K562 (cell line): ENCODE measurements around the gene GRPEL2. TPM values are rescaled to one million over a fixed set of nuclear protein-coding genes. Genes with fewer than 3 reads are reported as not detected.

Source experiments
- ATAC-seq: fragments of 200-7000 bp; cut with Tn5 transposase; 3 replicates; pipeline ENCODE4 v1.9.1; 2020; ENCODE audit warnings: moderate library complexity
- BruUV-seq: library from RNA; stranded (reverse); fragments of 400-500 nt; replicated peaks from 2 replicates; lab custom pipeline; 2021; lab: Mats Ljungman, UMichigan
- CTCF ChIA-PET: fragments of 300-600 bp; formaldehyde crosslinking; extraction: SDS; loops from one replicate; lab custom pipeline; 2021; ENCODE audit warnings: low intra/inter-chr PET ratio; lab: Yijun Ruan, JAX
- POLR2A ChIA-PET: fragments of 300-600, 350-650 bp; sonication (Branson Sonifier 250); formaldehyde crosslinking; extraction: SDS; loops from one replicate; lab custom pipeline; 2021; ENCODE audit warnings: antibody characterized with exemption, inconsistent platforms; lab: Yijun Ruan, JAX
- DNase-seq, 4 experiments: peaks; one replicate each; pipeline versions ENCODE4 v3.0.0 to v3.0.0-alpha.2; 2011 to 2018; ENCODE audit warnings: low spot score in 3 of 4, mixed read lengths in 3 of 4; ENCODE audit errors: extremely low read depth in 1 of 4
- FAIRE-seq: peaks from 2 replicates; lab custom pipeline; 2011; peaks lifted over from hg19 to GRCh38; lab: Jason Lieb, UNC
- H2AFZ ChIP-seq: 2 replicates; pipeline ENCODE4 v1.6.0; 2011; ENCODE audit warnings: low read depth, low read length, control low read depth, inconsistent platforms
- H3K27ac ChIP-seq: fragments of 200-600 bp; 3 replicates; pipeline ENCODE4 v1.8.0; 2011; ENCODE audit warnings: low read depth, mild to moderate bottlenecking, control low read depth, inconsistent platforms, low read length, moderate library complexity, mixed read lengths; ENCODE audit errors: extremely low read depth
- H3K27me3 ChIP-seq, 2 experiments: fragments of 300-600 bp in 1 of 2; 2 replicates in 1 of 2; 3 replicates in 1 of 2; pipeline versions ENCODE4 v1.6.0 to v1.8.0; 2011; ENCODE audit warnings: inconsistent platforms in 2 of 2, low read length in 2 of 2, mild to moderate bottlenecking in 1 of 2, mixed read lengths in 1 of 2, moderate library complexity in 1 of 2; ENCODE audit not compliant: control insufficient read depth in 2 of 2, insufficient read depth in 2 of 2
- H3K36me3 ChIP-seq: fragments of 300-600 bp; 3 replicates; pipeline ENCODE4 v1.8.0; 2011; ENCODE audit warnings: mild to moderate bottlenecking, low read length, inconsistent platforms; ENCODE audit not compliant: control insufficient read depth, insufficient read depth
- H3K4me1 ChIP-seq, 2 experiments: fragments of 200-600 bp in 1 of 2; replicated peaks in 1 of 2; 2 replicates in 1 of 2; 3 replicates in 1 of 2; pipeline versions ENCODE4 v1.5.1 to v1.8.0; 2011; ENCODE audit warnings: inconsistent platforms in 2 of 2, low read length in 2 of 2, mild to moderate bottlenecking in 1 of 2, mixed read lengths in 1 of 2, moderate library complexity in 1 of 2; ENCODE audit not compliant: control insufficient read depth in 2 of 2, insufficient read depth in 2 of 2
- H3K4me2 ChIP-seq: 2 replicates; pipeline ENCODE4 v1.6.1; 2011; ENCODE audit warnings: low read length, control low read depth, inconsistent platforms, mixed read lengths; ENCODE audit not compliant: insufficient read depth
- H3K4me3 ChIP-seq: fragments of 200-600 bp; sonication (generic), shearing (Covaris generic); 2 replicates; pipeline ENCODE4 v1.5.1; 2016; ENCODE audit warnings: control low read depth, inconsistent platforms
- H3K79me2 ChIP-seq: fragments of 200-600 bp; 3 replicates; pipeline ENCODE4 v1.8.0; 2011; ENCODE audit warnings: low read length, inconsistent platforms; ENCODE audit not compliant: control insufficient read depth, insufficient read depth
- H3K9ac ChIP-seq, 2 experiments: 2 replicates each; pipeline versions ENCODE4 v1.6.0 to v1.6.1; 2011; ENCODE audit warnings: low read depth in 2 of 2, low read length in 2 of 2, control low read depth in 1 of 2, inconsistent platforms in 1 of 2, mild to moderate bottlenecking in 1 of 2, mixed read lengths in 1 of 2; ENCODE audit not compliant: insufficient read depth in 1 of 2
- H3K9me1 ChIP-seq: one replicate; pipeline ENCODE4 v1.6.0; 2011; ENCODE audit warnings: inconsistent platforms, mild to moderate bottlenecking, low read length, moderate library complexity; ENCODE audit not compliant: control insufficient read depth, insufficient read depth
- H3K9me3 ChIP-seq: replicated peaks from 2 replicates; pipeline ENCODE4 v1.5.1; 2011; ENCODE audit warnings: low read depth, low read length, inconsistent platforms; ENCODE audit not compliant: control insufficient read depth, insufficient read depth
- H4K20me1 ChIP-seq: replicated peaks from 2 replicates; pipeline ENCODE4 v1.6.1; 2011; ENCODE audit warnings: low read length, inconsistent platforms, mixed read lengths; ENCODE audit not compliant: control insufficient read depth, insufficient read depth
- GMEB1 ChIP-seq: fragments of 250-450 bp; sonication (Bioruptor Pico); IDR thresholded peaks from 2 replicates; pipeline ENCODE4 v1.4.0; 2020; ENCODE audit warnings: mild to moderate bottlenecking
- HMBOX1 ChIP-seq: sonication (generic); IDR thresholded peaks from 2 replicates; pipeline ENCODE4 v1.6.1; 2016
- HMG20B ChIP-seq: fragments of 250-450 bp; sonication (Bioruptor Pico); IDR thresholded peaks from 2 replicates; pipeline ENCODE4 v1.5.0; 2021; ENCODE audit warnings: mild to moderate bottlenecking
- MEF2A ChIP-seq: IDR thresholded peaks from 2 replicates; pipeline ENCODE4 v1.6.1; 2011; ENCODE audit warnings: low read depth, mild to moderate bottlenecking, low read length, moderate library complexity; ENCODE audit not compliant: control insufficient read depth
- PKNOX1 ChIP-seq: fragments of 450-650 bp; IDR thresholded peaks from 2 replicates; pipeline ENCODE4 v1.6.1; 2016
- TBL1XR1 ChIP-seq, 2 experiments: IDR thresholded peaks; 2 replicates each; pipeline ENCODE4 v1.6.1; 2012; ENCODE audit warnings: improper control_type of control experiment in 2 of 2, low read length in 2 of 2, mild to moderate bottlenecking in 1 of 2
- TCF15 ChIP-seq: fragments of 250-450 bp; sonication (Bioruptor Pico); IDR thresholded peaks from 2 replicates; pipeline ENCODE4 v1.8.0; 2022; ENCODE audit warnings: moderate library complexity, mild to moderate bottlenecking, inconsistent platforms
- ZNF217 ChIP-seq: sonication (generic); formaldehyde crosslinking; IDR thresholded peaks from 2 replicates; pipeline ENCODE4 v1.8.0; 2022; ENCODE audit warnings: mild to moderate bottlenecking, missing genetic modification reagents
- ZNF263 ChIP-seq: sonication (generic); formaldehyde crosslinking; IDR thresholded peaks from 2 replicates; pipeline ENCODE4 v1.8.0; 2022; ENCODE audit warnings: mild to moderate bottlenecking, missing genetic modification reagents, borderline replicate concordance
- ZNF354B ChIP-seq: fragments of 250-450 bp; sonication (Bioruptor Pico); IDR thresholded peaks from 2 replicates; pipeline ENCODE4 v1.4.0; 2020
- ZNF512 ChIP-seq: IDR thresholded peaks from 2 replicates; pipeline ENCODE4 v1.6.1; 2016; ENCODE audit warnings: missing genetic modification characterization, missing compliant biosample characterization
- ZNF668 ChIP-seq: fragments of 250-450 bp; sonication (Bioruptor Pico); IDR thresholded peaks from 2 replicates; pipeline ENCODE4 v1.8.0; 2022; ENCODE audit warnings: mild to moderate bottlenecking, inconsistent platforms
- ZZZ3 ChIP-seq: fragments of 450-650 bp; IDR thresholded peaks from 2 replicates; pipeline ENCODE4 v1.6.1; 2016; ENCODE audit warnings: antibody characterized with exemption, mild to moderate bottlenecking, moderate library complexity
- WGBS: fragments of 100-300 bp; shearing (Covaris generic); methylation state at CpG from one replicate; pipeline ENCODE4 v1.1.6; 2016; ENCODE audit warnings: low coverage, mixed read lengths; ENCODE audit not compliant: insufficient coverage; ENCODE audit errors: missing lambda C conversion rate; 5-methylcytosine and 5-hydroxymethylcytosine counted together
- in situ Hi-C: fragments of 300-500 bp; cut with MboI; formaldehyde crosslinking; loops from 4 replicates; pipeline ENCODE4 v1.15.0; 2018; ENCODE audit warnings: inconsistent platforms, mixed read lengths
- intact Hi-C: fragments of 100-400 bp; cut with micrococcal nuclease; formaldehyde crosslinking; loops from 2 replicates; pipeline ENCODE4 v1.14.2; 2022
- polyA plus RNA-seq, 8 experiments: library from polyadenylated mRNA; depleted of rRNA in 4 of 8; stranded (reverse) in 5 of 8; unstranded in 3 of 8; fragments of >200 nt; fragmentation: Nextera tagmentation in 2 of 8; fragmentation: Illumina TruSeq in 1 of 8; extraction: Ambion mirVana in 2 of 8; extraction: Trizol in 1 of 8; gene quantifications; 2 replicates each; pipeline versions ENCODE4 v1.2.1 to v1.2.3, GENCODE V29; 2011 to 2014; ENCODE audit warnings: inconsistent platforms in 1 of 8, missing spikeins in 1 of 8
- total RNA-seq, 7 experiments: library from RNA; depleted of rRNA in 6 of 7; stranded (reverse); fragments of >200 nt in 6 of 7; fragmentation: Illumina TruSeq in 2 of 7; extraction: Trizol in 2 of 7; gene quantifications; 2 replicates each; pipeline versions ENCODE4 v1.2.1 to v1.2.3, GENCODE V29; 2011 to 2021; ENCODE audit warnings: low replicate concordance in 1 of 7

The GRPEL2 gene
- total and polyA plus RNA-seq, 9 of the 15 experiments (the other 6 are each of a cell fraction or from before 2014, with no cell fraction given): 11.2 to 40.5 (median 25.8) TPM

GRCh38 chr5:149389552-149390495, 44.5 kb downstream of the GRPEL2 start:
- H3K4me1 ChIP-seq: peaks cover 3% of the 10 kb centered on the region in 2 experiments; a peak in 3 of 5 replicates
- no peaks in the 10 kb centered on the region for H3K27me3 ChIP-seq
- no peaks in the 10 kb centered on the region for H3K9me1 ChIP-seq
- H3K4me3 ChIP-seq: no peak overlapping the region
- no peak for ATAC-seq
- DNase-seq: no peak
- ChIA-PET POLR2A (no interaction called here), CTCF (no interaction called here)
- H3K79me2 ChIP-seq: no peaks in the 10 kb centered on the region
- no peaks in the 10 kb centered on the region for H3K9me3 ChIP-seq
- H3K4me2 ChIP-seq: no peak overlapping the region
- in situ Hi-C loops (loop anchor here (5.0 kb wide), 1 partner anchor 37 kb away; no protein-coding TSS in a partner anchor), intact Hi-C loops (no loop called here)
- no peak for FAIRE-seq
- no peak overlapping the region for H2AFZ ChIP-seq
- no peak overlapping the region for H3K9ac ChIP-seq
- no peaks in the 10 kb centered on the region for H4K20me1 ChIP-seq
- WGBS: 25% methylated on average over 11 of the region's 11 CpGs
- H3K36me3 ChIP-seq: no peaks in the 10 kb centered on the region
- no peak overlapping the region for H3K27ac ChIP-seq
- BruUV-seq: no TSS peak
- no peak for TF ChIP-seq TBL1XR1 (IDR thresholded peaks at IDR 0.05; ENCODE audit: low read length in 2 of 2)
- TF ChIP-seq ZNF354B (CRISPR knock-in tag): no peak
- TF ChIP-seq ZZZ3: no peak
- TF ChIP-seq ZNF263 (CRISPR knock-in tag): no peak
- no peak for TF ChIP-seq ZNF512 (tag)
- TF ChIP-seq TCF15 (CRISPR knock-in tag): no peak
- TF ChIP-seq HMG20B (CRISPR knock-in tag): no peak
- no peak for TF ChIP-seq ZNF668
- no peak for TF ChIP-seq ZNF217 (CRISPR knock-in tag)
- no peak for TF ChIP-seq GMEB1 (CRISPR knock-in tag)
- no peak for TF ChIP-seq HMBOX1
- TF ChIP-seq PKNOX1: no peak
- TF ChIP-seq MEF2A: no peak
